Inferior parietal cortex (tissue), 1 donor: ENCODE measurements around the gene NOP10.
"Not testable (repeated sequence)": the region's sequence is repeated elsewhere in the genome, so short reads cannot be mapped to it uniquely, and the experiment has no call there.

Source experiments
- DNase-seq: peaks from one replicate; pipeline ENCODE4 v3.0.0-alpha.2; 2016; ENCODE audit errors: extremely low spot score

Gene NOP10

GRCh38 chr15:34358948-34359347, 16.0 kb upstream of the NOP10 start:
- no peak for DNase-seq

GRCh38 chr15:34358367-34358766, 15.4 kb upstream of the NOP10 start:
- no peak for DNase-seq

- no peak for DNase-seq
These were observed 14.7 kb upstream of the NOP10 start for GRCh38 chr15:34357653-34358052.

GRCh38 chr15:34355241-34355640, 12.3 kb upstream of the NOP10 start:
- no peak for DNase-seq

GRCh38 chr15:34354286-34354685, 11.3 kb upstream of the NOP10 start:
- DNase-seq, result no peak

GRCh38 chr15:34353627-34354026, 10.7 kb upstream of the NOP10 start:
- DNase-seq, result no peak

- DNase-seq, result not testable (repeated sequence)
These were observed 10.1 kb upstream of the NOP10 start for GRCh38 chr15:34352996-34353395.

GRCh38 chr15:34349769-34350168, 6.8 kb upstream of the NOP10 start:
- DNase-seq, result no peak

- DNase-seq, result no peak
These were observed 5.9 kb upstream of the NOP10 start for GRCh38 chr15:34348735-34349300.

- no peak for DNase-seq
These were observed 5.2 kb upstream of the NOP10 start for GRCh38 chr15:34347951-34348638.

- not testable (repeated sequence) for DNase-seq
These were observed 661 bp downstream of the NOP10 start for GRCh38 chr15:34342213-34342736.

- no peak for DNase-seq
These were observed 1.3 kb downstream of the NOP10 start for GRCh38 chr15:34341381-34342212.

GRCh38 chr15:34339946-34340345, 3.0 kb downstream of the NOP10 start:
- no peak for DNase-seq

GRCh38 chr15:34338347-34338746, 4.6 kb downstream of the NOP10 start:
- no peak for DNase-seq

- peak; percentile 88 for DNase-seq
These were observed 5.2 kb downstream of the NOP10 start, which contains the start of gene SLC12A6 for GRCh38 chr15:34337557-34338306. SLC12A6 (minus strand) TSS chr15:34337781; CDS start chr15:34336680, 1,101 bp downstream.

- no peak for DNase-seq
These were observed 5.9 kb downstream of the NOP10 start for GRCh38 chr15:34336991-34337556.

GRCh38 chr15:34336231-34336990, 6.5 kb downstream of the NOP10 start:
- no peak for DNase-seq

- DNase-seq, result no peak
These were observed 7.5 kb downstream of the NOP10 start for GRCh38 chr15:34335176-34336032.

- DNase-seq, result no peak
These were observed 8.3 kb downstream of the NOP10 start for GRCh38 chr15:34334672-34335071.
